GM21576 (cell line): ENCODE results near the gene KIF16B.

Experiments used
- ATAC-seq: cut with Tn5 transposase; IDR thresholded peaks from one replicate; pipeline ENCODE4 v1.9.1; 2021; ENCODE audit warnings: mild to moderate bottlenecking, moderate library complexity; ENCODE audit not compliant: unreplicated experiment

KIF16B gene

DNA sequence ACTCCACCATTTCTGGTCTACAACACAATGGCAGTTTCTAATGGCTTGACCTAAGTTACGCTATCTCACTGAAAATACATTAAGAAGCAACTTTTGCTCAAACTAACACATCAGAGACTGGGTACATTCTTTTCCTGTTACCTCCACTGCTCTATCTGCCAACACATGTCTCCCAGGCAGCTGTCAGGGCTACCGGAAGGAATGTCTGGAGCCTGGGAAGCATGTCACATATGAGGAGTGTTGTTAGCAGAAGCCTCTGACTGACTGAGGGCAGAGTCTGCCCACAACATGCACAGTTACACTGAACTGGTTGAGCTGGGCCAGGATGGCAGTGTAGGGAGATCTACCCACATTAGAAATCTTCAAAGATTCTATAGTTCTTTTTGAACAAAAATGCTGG lies 264.5 kb downstream of the KIF16B start:
- ATAC-seq, result no peak

DNA sequence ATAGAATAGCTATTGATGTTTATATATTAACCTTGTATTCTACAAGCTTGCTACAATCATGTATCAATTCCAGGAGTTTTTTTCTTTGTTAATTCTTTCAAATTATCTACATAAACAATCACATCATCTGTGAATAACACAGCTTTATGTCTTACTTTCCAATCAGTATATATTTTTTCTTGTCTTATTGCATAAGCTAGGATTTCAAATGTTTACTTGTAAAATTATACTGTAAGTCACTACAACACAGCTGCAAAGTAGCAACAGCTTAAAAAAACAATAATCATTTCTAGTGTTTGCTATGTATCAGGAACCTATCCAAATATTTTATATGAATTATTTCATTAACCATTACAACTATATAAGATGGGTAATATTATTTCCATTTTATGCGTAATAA lies 270.4 kb downstream of the KIF16B start:
- no peak for ATAC-seq

DNA sequence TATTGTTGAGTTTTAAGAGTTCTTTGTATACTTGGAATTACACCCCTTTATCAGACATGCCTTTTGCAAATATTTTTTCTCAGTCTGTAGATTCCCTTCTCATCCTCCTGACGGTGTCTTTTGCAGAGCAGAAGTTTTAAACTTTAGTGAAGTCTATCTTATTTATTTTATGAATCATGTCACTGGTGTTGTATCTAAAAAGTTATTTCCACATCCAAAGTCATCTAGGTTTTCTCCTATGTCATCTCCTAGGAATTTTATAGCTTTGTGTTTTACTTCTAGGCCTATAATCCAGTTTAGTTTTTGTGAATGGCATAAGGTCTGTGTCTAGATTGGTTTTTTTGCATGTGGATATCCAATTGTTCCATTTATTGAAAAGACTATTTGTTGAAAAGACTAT lies 271.3 kb downstream of the KIF16B start:
- ATAC-seq, result no peak

DNA sequence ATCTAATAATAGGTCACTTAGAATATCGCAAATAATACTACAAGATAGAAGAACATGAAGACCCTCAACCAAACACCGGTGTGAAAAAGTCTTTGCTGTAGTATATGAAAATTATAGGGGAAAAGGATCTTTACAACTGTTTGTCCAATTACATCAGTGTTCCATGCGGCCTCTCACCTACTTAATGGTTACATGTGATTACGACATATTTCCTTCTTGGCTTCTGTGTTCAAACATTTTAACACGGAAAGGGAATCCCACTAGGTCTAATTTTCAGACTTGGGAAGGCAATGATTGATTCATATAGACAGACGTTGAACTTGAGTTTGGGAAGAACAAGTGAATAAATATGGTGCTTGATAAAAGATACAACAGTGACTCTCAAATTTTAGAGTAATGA lies 273.4 kb downstream of the KIF16B start:
- ATAC-seq, result no peak

DNA sequence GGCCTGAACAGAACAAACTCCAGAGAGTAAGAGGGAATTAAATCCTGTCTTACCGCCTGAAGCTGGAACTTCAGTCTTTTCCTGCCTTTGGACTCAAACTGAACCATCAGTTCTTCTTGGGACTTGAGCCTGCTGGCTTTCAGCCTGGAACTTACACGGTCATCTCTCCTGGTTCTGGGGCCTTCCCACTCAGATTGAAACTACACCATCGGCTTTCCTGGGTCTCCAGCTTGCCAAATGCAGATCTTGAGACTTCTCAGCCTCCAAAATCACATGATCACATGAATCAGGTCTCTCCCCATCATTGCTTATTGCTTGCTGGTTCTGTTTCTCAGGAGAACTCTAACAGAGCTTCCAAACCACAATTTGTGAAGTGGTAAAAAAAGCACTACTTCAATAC lies 276.3 kb downstream of the KIF16B start:
- ATAC-seq, result no peak

DNA sequence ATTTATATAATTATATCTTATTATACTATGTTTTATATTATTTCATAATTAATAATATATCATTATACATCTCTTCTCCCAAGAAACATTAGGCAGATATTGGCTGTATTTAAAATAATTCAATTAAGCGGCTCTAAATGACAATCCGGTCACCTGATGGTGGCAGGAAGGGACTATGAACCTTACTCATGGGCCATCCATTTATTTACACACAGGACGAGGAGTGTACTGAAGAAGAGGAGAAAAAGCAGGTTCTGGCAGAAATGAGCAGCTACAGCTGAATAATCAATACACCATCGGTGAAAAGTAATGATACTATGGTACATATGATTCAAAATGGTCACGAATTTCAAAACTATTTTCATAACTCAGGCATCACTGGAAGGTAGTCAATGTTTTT lies 277.7 kb downstream of the KIF16B start:
- no peak for ATAC-seq

- ATAC-seq, result no peak
Observed at GRCh38 chr20:16293590-16293989, 279.7 kb downstream of the KIF16B start.

GRCh38 chr20:16292226-16292880 lies 280.9 kb downstream of the KIF16B start:
- no peak for ATAC-seq

GRCh38 chr20:16290358-16290757 lies 282.9 kb downstream of the KIF16B start:
- ATAC-seq, result no peak

- ATAC-seq, result no peak
Observed at GRCh38 chr20:16287776-16288175, 285.5 kb downstream of the KIF16B start.

DNA sequence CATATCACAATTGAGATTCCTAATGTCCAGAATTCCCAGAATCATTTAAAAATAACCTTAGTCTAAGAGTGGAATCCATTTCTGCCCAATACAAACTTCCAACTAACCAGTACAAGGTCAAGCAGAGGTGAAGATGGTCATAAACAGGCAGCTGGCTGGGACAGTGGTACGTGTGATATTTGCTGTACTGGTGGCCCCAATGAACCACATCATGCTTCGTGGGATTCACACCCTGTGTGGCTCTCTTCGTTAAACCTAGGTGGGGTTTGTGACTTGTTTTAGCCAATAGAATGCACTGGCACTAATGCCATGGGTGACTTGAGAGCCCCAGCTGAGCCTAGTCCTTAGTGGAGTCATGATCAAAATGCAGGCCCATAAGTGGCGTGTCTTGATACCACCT lies 286.6 kb downstream of the KIF16B start:
- no peak for ATAC-seq

DNA sequence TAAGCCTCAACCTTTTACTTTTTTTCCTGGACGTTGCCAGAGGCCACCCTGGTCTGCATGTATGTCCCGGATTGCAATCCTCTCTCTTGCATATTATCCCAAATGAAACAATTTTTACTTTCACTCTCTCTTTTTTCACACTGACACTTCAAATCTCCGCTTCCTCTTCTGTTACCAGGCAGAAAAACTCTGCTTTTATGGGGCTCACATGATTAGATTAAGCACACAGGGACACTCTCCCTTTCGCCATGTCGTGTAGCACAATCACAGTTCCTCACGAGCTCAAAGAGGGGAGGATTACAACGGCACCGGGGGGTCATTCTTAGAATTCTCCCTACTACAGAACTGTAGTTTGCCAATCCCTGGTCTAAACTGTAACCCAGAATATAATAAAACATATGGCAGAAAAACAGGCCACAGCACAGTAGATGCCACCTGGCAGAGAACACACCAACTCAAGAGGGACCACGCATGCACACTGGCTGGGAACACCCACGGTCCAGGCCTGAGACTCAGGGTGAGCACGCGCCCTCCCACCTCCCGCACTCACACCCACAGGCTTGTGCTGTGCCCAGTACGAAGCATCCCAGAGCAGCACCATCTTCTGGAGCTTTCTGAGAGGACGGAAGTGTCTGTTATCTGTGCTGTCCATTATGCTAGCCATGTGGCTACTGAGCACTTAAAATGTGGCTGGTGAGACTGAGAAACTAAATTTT lies 288.7 kb downstream of the KIF16B start:
- no peak for ATAC-seq

- no peak for ATAC-seq
Observed at GRCh38 chr20:16283978-16284377, 289.3 kb downstream of the KIF16B start.

- no peak for ATAC-seq
Observed at GRCh38 chr20:16283307-16283706, 289.9 kb downstream of the KIF16B start.

DNA sequence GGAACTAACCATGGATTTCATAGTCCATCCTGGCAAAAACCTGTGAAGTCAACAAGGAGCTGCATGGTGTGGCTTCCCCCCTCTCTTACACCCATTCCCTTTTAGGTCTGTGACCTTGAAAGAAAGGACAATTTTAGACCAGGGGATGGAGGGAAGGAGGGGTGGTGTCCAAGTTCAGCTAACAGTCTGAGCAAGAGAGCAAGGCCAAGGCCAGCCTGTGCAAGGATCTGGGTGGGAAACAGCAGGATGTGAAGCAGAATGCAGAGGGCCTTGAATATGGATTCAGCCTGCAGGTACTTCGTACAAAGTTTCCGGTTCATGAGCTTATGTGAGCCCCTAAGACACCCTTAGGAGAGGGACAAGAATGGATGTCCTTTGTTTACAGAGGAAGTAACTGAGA lies 293.0 kb downstream of the KIF16B start:
- ATAC-seq, result no peak

GRCh38 chr20:16279320-16279719 lies 293.9 kb downstream of the KIF16B start:
- no peak for ATAC-seq

DNA sequence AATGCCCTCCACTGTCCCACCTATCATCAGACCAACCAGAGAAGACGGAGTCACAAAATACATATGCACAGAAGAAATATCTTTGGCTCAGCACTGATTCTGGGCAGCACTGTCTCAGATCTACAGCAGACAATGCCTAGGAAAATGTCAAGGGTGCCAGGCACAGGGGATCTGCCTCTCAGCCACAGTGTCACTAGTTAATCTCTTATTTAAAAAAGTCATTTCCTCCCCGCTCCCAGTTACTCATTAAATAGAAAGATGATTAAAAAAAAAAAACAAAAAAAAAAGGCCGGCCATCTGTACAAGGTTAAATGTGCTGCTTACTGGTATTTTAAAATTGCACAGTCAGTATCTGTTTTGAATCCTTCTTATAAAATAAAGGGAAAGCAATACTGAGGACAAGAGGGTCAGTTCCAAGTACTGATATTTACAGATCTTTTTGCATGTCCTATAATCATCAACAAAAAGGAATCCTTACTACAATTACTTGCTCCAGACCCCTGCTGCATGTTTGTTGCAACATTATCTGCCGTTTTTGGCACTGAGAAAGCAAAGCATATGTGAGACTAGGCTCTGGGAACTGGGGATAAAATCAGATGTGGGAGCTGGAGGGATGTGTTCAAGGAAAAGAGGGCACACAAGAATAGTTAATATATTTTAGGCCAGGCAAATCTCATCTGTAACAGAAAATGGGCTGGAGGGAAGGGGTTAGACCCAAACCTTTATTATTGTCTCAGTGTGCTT lies 299.3 kb downstream of the KIF16B start:
- no peak for ATAC-seq

DNA sequence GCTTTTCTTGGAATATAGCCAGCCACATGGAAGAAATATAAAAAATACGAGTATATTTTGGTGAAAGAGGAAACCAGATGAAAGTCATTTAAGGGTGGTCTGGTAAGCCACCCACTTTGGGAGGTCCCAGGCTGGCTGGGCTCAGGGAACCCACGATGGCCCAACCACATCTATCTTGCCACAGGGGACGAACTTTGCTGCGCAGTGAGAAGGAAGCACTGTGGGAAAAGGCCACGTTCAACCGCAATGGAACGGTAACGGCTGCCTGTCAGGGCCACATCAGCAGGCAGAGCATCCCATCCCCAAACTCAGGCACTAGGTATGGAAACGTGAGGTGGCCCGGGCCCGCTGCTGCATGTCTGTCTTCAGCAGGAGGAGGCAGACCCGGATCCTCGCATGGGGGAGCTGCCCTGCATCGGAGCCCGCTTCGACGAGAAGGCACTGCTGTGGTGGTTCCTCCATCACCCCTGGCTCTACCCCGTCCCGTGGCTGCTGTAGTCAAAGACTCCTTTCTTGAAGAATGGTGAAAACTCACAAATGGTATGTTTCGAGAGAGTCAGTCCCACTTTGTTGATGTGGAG lies 300.4 kb downstream of the KIF16B start:
- ATAC-seq, result no peak

- ATAC-seq, result no peak
Observed at GRCh38 chr20:16271450-16271849, 301.8 kb downstream of the KIF16B start.

DNA sequence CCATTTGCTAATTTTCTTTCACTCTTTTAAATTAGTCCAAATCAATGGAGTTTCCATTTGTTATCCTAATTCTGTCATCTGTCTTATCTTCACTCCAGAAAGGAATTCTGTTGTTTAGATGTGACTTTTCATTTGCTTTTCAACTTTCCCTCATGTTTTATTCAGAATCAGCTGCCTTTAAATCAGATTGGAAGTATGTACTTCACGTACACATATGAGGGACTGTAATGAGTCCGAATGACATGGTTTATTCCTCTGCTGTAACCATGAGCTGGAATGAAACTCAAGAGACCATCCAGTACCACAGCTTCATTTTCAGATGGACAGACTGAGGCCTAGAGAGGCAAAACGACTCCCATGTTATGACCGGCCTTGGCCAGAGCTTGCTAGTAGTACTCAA lies 302.3 kb downstream of the KIF16B start:
- no peak for ATAC-seq

- ATAC-seq, result no peak
Observed at GRCh38 chr20:16270314-16270931, 302.8 kb downstream of the KIF16B start.
